Astrocyte of the hippocampus (primary cell): ENCODE data around the gene HAVCR1.

ENCODE experiments used
- DNase-seq: peaks from one replicate; pipeline ENCODE4 v3.0.0; 2011; ENCODE audit warnings: low read depth, low spot score

HAVCR1 gene

DNA sequence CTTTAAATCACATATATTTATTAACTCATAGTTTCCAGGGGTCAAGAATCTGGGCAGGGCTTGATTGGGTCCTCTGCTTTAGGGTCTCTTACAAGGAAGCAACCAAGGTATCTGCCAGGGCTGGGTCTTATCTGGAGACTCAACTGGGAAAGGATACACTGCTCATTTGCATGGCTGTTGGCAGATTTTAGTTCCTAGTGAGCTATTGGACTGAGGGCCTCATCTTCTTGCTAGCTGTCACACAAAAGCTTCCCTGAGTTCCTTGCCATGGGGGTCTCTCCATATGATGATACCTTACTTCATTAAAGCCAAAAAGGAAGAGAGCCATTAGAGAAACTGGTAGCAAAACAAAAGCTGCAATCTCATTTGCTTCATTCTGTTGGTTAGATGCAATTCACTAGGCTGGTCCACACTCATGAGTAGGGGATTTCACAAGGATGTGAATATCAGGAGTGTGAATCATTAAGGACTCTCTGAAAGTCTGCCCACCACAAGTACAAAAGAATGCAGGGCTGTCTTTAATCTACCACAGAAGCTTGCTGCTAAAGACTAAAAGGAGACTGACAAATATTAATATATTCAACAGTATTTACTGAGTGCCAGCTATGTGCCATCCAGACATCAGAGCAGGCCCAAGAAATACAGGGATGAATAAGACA lies 53.9 kb downstream of the HAVCR1 start:
- peak; percentile 49 for DNase-seq

GRCh38 chr5:156991714-156992113 lies 67.2 kb downstream of the HAVCR1 start:
- no peak for DNase-seq

DNA sequence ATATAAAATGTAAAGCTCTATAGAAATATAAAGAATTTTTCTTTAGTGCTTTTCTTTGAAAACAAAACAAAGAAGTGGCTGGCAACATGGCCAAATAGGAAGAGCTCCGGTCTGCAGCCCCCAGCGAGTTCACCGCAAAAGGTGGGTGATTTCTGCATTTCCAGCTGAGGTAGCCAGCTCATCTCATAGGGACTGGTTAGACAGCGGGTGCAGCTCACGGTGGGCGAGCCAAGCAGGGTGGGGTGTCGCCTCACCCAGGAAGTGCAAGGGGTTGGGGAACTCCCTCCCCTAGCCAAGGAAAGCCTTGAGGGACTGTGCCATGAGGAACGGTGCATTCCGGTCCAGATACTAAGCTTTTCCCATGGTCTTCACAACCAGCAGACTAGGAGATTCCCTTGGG lies 74.9 kb downstream of the HAVCR1 start:
- DNase-seq = no peak

DNA sequence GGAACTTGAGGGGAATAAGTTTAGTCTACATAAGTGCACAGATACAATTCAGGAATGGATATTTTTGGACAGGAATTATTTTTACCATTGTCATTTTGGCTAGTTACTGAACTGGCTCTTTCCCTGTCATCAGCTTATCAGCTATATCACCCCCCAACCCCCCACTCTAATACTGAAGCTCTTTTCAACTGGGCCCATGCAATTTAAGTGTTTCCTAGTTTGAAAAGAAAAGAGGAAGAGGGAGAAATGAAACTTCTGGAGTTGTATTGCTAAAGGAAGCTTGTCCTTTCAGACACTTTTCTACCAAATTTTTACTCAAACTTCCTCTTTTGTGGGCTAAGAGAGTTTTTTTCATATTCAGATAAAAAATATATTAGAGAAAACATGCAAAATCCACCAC lies 77.4 kb downstream of the HAVCR1 start:
- DNase-seq = no peak
